Urothelium cell line (cell line): ENCODE measurements around the gene SCN7A.
"Not testable (repeated sequence)": the region's sequence is repeated elsewhere in the genome, so short reads cannot be mapped to it uniquely, and the experiment has no call there.

Experiments
- DNase-seq: peaks from one replicate; pipeline ENCODE4 v3.0.0; 2011; ENCODE audit warnings: low spot score, mixed read lengths
- FAIRE-seq: peaks from 2 replicates; lab custom pipeline; 2011; peaks lifted over from hg19 to GRCh38; lab: Jason Lieb, UNC

SCN7A gene

DNA sequence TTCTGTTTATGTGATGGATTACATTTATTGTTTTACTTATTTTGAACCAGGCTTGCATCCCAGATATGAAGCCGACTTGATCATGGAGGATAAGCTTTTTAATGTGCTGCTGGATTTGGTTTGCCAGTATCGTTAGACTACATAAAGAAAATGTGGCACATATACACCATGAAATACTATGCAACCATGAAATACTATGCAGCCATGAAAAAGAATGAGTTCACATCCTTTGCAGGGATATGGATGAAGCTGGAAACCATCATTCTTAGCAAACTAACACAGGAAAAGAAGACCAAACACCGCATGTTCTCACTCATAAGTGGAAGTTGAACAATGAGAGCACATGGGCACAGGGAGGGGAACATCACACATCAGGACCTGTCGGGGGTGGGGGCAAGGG lies 38.2 kb downstream of the SCN7A start:
- not testable (repeated sequence) for DNase-seq, FAIRE-seq

DNA sequence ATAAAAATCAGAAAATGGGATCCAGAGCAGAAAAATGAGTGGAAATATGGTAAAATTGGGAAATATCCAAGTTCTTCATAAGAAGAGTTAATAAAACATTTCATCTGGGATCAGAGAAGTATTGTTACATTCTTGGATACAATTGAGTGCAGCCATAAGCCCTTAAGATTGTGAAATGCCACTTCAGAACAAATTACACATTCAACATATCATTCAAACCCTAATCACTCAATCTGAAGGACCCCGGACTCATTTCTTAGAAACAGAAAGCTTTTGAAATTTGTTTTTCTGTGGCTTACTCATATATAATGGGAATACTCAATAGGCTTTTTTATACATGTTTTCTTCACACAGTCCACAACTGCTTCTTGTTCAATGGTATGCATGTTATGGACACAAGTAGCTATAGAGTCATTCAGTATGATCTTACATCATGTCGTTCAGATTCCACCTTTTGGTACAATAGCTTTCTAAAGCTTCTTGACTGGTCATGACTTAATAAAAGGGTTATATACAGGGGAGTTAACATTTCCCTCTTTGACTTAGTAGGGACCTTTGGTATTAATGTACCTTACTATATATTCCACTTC lies 39.9 kb downstream of the SCN7A start:
- DNase-seq, result no peak
- no peak for FAIRE-seq

DNA sequence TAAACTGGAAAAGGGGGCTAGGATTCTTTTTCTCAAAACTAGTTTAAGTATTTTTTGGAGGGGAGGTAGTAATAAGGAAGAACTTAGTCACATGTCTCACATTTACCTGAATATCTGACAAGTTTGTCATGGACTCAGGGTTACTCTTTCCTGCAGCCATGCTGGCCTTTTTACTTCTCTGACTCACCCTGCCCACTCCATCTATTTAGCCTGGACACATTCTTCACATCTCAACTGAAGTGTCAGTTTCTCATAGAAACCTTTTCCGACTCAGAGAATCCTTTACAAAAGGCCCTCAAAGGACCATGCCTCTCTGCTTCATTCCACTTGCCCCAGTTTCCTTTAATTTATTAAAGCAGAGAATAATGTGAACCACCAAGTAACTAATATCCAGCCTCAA lies 42.6 kb downstream of the SCN7A start:
- no peak for FAIRE-seq
- peak; percentile 2 for DNase-seq

DNA sequence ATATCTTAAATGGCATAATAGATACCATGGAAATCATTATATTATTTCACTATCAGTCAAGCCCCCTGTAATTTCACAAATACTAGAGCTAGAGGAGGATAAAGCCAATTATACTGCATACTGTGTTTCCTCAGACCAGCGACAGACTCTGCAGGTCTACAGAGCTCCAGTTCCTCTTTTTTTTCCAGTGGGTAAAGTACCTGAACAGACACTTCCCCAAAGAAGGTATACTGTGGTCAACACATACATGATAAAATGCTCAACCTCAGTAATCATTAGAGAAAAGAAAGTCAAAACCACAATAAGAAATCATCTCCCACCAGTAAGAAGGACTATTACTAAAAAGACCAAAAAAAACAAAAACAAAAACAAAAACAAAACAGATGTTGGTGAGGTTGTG lies 44.6 kb downstream of the SCN7A start:
- FAIRE-seq (no peak), DNase-seq (no peak)

DNA sequence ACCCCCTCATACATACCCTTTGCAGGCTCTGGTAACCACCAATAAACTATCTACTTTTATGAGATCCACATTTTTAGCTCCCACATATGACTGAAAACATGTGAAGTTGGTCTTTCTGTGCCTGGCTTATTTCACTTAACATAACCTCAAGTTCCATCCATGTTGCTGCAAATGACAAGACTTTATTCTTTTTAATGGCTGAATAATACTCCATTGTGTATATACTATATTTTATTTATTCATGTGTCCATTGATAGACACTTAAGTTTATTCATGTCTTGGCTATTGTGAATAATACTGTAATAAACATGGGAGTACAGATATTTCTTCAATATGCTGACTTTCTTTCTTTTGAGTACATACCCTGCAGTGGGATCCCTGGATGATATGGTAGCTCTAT lies 45.9 kb downstream of the SCN7A start:
- DNase-seq, result no peak
- FAIRE-seq, result no peak

DNA sequence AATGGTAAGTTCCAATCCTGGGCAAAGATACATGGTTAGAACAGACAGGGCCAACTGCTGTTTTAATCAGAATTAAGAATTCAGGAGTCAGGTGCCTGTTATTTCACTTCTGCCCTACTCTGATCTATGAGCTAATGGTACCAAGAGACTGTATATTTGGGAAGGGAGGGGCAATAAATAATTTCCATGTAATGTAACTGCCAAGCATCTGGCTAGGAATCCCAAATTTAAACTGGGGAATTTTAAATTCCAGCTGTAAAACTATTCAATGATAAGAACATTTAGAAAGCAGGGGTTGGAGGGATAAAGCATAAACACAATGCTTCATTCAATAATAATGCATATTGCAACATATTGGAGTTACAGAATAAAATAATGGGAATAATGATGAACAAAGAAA lies 49.7 kb downstream of the SCN7A start:
- no peak for DNase-seq
- FAIRE-seq, result no peak

DNA sequence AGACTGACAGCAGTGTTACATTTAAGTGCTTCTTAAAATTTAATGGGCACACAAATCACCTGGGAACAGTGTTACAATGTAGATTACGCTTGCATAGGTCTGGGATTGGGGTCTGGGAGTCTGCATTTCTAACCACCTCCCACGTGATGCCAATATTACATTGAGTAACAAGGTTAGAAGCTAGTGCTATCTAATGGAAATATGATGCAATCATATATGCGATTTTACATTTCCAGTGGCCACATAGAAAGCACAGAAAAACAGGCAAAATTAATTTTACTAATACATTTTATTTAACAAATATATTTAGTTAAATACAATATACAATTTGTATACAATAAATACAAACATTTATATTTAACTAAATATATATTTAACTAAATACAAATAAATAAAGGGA lies 53.7 kb downstream of the SCN7A start:
- no peak for DNase-seq
- FAIRE-seq, result no peak

DNA sequence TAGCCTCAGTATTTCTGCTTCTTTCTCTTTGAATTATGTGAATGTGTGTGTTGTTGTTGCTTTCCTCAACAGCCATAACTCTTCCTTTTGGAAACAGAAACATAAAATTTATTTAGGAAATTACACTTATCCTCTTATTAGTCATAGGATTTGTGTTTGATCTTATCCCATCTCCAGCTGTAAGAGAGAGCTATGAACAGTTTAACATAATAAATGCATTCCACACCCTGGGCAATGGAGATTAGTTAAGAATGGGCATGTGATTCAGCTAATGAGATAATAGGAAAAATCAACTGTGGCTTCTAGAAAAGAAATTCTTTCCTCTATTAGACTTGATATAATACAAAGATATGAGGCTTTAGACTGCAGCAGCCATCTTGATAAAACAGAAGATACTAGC lies 55.0 kb downstream of the SCN7A start:
- FAIRE-seq (no peak), DNase-seq (no peak)

DNA sequence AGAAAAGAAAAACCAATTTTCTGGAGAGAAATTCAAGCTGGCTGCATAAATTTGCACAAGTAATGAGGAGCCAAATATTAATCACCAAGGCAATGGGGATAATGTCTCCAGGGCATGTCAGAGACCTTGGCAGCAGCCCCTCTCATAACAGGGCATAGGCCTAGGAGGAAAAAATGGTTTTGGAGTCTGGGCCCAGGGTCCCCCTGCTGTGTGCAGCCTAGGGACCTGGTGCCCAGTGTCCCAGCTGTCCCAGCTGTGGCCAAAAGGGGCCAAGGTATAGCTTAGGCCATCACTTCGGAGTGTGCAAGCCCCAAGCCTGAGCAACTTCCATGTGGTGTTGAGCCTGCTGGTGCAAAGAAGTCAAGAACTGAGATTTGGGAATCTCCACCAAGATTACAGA lies 57.1 kb downstream of the SCN7A start:
- no peak for FAIRE-seq
- DNase-seq, result no peak

DNA sequence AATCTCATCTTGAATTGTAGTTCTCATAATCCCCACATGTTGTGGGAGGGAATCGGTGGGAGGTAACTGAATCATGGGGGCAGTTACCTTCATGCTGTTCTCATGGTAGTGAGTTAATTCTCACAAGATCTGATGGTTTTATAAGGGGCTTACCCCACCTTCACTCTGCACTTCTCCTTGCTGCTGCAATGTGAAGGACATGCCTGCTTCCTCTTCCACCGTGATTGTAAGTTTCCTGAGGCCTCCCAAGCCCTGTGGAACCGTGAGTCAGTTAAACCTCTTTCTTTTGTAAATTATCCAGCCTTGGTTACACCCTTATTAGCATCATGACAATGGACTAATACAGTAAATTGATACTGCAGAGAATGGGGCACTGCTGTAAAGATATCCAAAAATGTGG lies 57.9 kb downstream of the SCN7A start:
- no peak for FAIRE-seq
- no peak for DNase-seq

DNA sequence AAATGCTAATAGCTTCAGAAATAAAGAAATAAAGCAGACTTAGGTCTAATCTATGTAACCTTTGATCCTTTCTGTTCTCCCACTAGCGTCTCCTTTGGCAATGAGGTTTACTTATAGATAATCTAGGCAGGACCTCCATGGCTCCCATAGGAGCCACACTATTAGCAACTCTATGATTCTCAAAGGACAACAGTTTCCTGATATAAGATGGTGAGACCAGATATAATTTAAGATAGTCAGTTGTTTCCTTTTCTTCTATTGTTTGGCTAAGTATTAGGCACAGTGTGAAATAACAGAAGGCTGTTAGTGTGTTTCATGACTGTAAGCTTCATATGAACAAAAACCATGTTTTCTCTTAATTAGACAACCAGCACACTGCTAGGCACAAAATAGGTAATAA lies 59.6 kb downstream of the SCN7A start:
- no peak for FAIRE-seq
- no peak for DNase-seq

DNA sequence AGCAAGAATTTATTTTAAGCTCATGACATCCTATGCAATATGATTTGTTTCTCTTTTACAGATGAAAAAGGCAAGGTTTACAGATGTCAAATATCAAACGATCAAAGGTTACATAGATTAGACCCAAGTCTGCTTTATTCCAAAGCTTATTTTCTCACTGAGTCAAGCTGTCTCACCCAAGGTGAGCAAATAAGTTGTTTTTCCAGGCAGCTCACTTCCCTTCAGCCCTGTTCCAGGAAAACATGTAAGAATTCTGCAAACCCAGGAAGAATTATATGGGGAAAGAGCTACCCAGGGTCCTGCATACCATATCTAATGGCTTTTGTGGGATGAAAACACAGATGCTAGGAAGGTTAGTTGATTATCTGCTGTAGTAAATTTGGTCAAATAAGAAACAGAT lies 60.6 kb downstream of the SCN7A start:
- DNase-seq, result no peak
- no peak for FAIRE-seq

DNA sequence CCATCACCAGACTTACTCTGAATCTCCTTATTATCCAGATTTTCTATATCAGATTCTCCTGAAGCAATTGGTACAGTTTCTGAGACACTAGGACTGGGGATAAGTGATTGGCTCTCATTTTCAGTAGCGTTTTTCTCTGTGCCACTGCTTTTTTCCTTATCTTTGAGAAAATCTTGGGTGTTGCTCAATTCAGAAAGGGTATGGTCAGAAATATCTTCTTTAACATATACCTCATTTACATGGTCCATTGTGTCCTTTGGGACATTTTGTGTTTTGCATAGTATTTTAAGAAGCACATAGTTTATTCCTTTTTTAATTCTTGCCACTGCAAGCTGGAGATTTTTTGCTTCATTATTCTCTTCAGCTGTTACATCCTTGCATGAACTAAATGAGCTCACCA lies 61.7 kb downstream of the SCN7A start:
- no peak for DNase-seq
- FAIRE-seq, result no peak

DNA sequence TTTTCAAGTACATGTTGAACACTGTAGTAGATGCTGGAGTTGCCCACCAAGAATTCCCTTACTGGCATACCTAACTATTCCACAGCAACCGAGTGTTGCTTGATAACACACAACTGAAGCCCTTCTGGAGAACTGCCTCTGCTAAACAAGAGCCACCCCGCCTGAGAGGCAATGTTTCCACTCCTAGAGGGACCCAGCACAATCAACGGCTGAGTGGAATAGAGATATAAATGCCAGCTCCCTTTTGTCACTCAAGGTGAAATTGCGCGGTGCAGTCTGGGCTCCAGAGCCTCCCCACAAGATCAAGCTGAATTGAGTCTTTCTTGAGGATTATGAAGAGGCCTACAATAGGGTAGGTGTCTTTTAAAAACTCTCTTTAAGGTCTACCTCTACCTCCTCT lies 69.2 kb downstream of the SCN7A start:
- DNase-seq, result no peak
- no peak for FAIRE-seq

DNA sequence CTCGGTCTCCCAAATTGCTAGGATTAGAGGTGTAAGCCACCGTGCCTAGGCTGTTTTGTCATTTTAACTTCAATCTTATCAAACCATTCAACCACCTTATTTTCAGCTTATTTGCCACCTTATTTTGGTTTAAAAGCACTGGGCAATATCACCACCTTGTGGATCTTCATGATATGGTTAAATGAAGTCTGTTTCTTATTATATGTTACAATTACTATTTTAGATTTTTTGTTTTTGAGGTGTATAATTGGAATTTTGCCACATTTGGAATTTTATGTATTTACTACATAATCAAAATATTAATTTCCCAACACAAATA lies 74.5 kb downstream of the SCN7A start:
- peak; percentile 7 for DNase-seq
- no peak for FAIRE-seq

DNA sequence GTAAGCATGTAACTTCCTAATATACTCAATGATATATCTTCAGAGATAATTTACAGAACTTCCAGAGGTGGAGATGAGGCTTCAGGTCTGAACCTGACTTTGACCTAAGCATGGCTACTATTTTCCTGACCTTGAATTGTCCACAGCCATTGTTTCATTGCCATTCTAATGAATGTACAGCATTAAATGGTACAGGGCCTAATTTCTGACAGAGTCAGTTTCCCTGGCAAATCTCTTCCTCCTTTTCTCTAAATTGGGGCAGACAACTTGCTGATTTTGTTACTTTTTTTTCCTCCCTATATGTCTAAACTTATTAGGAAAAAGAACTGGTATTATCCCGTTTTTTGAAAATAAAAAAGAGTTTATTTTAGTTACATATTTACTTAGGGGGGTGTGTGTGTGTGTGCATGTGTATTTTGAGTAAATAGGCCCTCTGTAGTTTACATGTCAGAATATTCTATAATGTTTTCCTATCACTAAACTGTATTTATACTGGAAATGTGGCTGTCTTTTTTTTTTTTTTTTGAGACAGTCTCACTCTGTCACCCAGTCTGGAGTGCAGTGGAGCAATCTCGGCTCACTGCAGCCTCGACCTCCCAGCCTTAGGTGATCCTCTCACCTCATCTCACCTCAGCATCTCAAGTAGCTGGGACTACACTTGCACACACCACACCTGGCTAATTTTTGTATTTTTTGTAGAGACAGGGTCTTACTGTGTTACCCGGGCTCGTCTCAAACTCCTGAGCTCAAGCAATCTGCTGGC lies 75.0 kb downstream of the SCN7A start:
- no peak for DNase-seq
- FAIRE-seq, result no peak

DNA sequence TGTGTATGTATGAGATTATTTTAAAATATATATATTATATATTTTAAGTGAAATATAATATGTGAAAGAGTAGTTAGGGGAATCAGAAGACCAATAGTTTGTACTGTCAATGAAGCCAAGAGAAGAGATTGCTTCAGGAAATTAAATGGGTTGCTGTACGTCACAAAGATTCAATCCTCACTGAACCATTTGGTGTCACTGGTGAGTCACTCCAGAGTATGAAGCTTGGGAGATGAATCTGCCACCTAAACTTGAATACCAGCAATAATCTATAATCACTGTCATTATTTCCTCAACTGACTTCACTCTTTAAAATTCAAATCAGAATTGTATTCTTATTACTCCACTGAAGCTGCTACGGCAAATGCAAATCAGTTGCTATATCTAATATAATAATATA lies 76.4 kb downstream of the SCN7A start:
- no peak for FAIRE-seq
- peak; percentile 26 for DNase-seq

DNA sequence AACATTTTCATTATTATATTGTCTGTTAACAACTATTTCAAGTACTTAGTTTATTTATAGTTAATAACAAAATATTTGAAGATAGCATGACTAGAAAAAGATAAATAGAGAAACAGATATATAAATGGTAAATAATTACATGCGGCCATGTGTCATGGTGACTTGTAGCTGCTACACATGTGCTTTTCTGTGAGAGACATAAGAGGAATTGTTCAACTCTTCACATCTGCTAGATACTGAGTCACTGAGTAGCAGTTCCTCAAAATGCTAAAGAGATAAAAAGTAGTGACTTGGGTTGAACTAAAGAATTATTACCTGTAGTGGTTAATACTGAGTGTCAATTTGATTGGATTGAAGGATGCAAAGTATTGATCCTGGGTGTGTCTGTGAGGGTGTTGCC lies 80.8 kb downstream of the SCN7A start:
- FAIRE-seq (no peak), DNase-seq (no peak)

DNA sequence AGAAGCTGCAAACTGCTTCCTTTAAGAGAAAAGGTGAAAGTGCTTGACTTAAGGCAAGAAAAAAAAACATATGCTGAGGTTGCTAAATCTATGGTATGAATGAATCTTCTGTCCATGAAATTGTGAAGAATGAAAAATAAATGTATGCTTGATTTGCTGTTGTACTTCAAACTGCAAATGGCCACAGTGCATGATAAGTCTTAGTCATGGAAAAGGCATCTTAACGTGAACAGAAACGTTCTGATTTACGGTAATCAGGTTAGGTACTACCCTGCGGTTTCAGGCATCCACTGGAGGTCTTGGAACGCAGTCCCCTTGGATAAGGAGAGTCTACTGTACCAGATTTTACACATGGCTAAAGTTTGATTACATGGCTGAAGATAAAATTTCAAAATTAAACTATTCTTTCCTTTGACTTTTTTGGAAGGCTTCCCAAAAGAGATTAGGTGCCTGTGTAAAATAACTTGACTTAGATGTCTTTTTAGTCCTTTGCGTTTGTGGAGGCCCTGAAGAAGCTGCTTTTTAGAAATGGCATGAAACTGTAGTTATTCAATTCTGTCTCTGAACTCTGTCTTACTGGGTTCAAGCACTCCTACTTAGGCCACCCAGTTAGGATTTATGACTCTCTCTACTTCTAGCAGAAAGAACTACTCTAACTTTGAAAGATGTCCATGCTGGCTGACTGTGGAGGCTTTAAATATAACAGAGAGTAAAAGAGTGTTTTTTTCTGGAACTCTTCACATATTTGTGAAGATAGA lies 82.4 kb downstream of the SCN7A start:
- DNase-seq, result peak; percentile 30
- FAIRE-seq, result no peak

DNA sequence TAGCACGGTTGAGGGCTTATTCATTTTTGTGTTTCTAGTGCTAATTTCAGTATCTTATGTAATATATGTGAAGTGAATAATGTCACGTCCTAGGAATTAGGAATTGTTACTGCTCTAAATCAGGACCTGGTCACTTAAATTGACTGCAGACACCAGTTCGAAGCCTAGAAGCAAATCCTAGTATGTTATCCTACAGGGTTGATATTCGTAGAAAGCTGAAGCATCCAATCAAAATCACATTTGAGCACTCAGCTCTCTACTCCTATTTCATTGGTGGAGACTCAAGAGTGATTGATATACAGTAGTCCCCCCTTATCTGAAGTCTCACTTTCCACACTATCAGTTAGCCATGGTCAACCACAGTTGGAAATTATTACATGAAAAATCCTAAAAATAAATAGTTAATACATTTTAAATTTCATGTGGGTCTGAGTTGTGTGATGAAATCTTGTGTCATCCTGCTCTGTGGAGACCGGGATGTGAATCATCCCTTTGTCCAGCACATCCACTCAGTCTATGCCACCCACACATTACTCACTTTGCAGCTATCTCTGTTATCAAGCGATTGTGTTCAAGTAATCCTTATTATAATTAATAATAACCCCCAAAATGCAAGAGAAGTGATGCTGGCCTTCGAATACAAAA lies 83.1 kb downstream of the SCN7A start:
- DNase-seq (peak; percentile 36), FAIRE-seq (no peak)

DNA sequence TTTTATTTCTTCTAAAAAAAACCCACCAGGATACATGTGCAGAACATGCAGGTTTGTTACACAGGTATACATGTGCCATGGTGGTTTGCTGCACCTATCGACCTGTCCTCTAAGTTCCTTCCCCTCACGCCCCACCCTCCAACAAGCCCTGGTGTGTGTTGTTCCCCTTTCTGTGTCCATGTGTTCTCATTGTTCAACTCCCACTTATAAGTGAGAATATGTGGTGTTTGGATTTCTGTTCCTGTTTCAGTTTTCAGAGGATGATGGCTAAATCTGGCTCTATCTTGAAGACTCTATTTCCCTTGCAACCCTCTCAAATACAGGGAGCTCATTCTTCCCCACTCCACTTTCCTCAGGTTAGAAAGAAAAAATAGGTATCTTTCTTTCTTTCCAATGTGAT lies 86.3 kb downstream of the SCN7A start:
- not testable (repeated sequence) for FAIRE-seq, DNase-seq

DNA sequence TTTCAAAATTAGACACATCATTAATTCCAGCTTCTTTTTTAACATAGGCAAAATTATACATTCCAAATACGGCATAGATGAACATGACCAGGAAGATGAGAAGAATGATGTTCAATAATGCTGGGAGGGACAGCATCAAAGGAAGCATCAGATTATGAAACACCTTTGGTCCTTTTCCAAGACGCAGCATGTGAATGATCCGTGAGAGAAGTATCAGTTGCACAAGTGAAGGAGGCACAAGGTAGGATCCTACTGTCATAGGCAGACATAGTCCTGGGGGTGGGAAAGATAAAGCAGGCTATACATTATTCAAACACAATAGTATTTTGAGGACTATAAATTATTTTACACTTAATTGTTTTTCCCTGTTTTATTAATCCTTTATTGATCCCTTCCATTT lies 87.7 kb downstream of the SCN7A start:
- FAIRE-seq, result peak; percentile 5
- DNase-seq, result no peak
